HG02885 (cell line): Measurements from ENCODE around the gene MICU1.
"Not testable (repeated sequence)": the region's sequence is repeated elsewhere in the genome, so short reads cannot be mapped to it uniquely, and the experiment has no call there.

Experiments
- ATAC-seq: cut with Tn5 transposase; IDR thresholded peaks from one replicate; pipeline ENCODE4 v1.9.1; 2021; ENCODE audit warnings: mild to moderate bottlenecking; ENCODE audit not compliant: unreplicated experiment, poor library complexity

The MICU1 gene, protein sequence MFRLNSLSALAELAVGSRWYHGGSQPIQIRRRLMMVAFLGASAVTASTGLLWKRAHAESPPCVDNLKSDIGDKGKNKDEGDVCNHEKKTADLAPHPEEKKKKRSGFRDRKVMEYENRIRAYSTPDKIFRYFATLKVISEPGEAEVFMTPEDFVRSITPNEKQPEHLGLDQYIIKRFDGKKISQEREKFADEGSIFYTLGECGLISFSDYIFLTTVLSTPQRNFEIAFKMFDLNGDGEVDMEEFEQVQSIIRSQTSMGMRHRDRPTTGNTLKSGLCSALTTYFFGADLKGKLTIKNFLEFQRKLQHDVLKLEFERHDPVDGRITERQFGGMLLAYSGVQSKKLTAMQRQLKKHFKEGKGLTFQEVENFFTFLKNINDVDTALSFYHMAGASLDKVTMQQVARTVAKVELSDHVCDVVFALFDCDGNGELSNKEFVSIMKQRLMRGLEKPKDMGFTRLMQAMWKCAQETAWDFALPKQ

DNA sequence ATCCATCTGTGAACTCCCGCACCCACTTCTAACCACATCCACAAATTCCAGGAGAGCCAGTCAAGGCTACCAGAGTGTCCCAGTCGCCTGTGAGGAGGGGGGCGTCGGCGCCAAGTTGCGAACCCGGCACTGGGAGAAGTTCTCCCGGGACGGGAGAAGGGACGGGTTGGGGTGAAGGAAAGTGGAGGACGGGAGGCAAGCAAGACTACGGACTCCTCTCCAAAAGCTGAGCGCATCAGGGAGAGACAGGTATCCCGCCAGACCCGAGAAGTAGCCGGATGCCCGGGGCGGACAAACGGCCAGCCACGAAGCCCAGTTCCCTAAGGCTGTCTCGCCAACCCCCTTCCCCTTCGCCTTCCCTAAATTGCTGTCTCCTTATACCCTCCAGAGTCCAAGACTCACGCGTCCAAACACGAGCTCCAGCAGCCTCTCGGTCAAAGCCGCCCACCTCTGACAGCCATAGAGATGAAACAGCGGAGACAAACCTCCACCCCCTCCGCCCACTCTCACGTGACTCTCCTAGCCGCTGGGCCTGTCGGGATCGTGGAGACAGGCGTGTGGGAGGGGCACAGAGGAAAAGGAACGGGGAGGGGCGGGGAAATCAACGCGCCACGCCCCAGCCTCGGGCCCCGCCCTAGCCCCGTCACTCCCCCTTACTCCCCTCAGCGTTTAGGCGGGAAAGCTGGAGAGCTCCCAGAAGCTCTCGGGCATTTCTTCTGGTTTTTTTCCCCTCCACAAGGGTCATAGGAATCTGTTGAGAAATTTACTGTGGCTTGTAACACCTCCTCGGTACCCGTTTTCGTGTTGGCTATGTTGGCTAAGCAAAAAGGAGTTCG, at the start of gene MICU1:
Gene MICU1, minus strand, starts transcription at position 472 of the 836 bp plus-strand sequence. CDS start 59,286 bp downstream, outside the sequence.
- ATAC-seq, result peak; percentile 96

DNA sequence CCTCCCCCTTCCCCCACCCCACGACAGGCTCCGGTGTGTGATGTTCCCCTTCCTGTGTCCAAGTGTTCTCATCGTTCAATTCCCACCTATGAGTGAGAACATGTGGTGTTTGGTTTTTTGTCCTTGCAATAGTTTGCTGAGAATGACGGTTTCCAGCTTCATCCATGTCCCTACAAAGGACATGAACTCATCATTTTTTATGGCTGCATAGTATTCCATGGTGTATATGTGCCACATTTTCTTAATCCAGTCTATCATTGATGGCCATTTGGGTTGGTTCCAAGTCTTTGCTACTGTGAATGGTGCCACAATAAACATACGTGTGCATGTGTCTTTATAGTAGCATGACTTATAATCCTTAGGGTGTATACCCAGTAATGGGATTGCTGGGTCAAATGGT, 48.3 kb upstream of the MICU1 start:
- not testable (repeated sequence) for ATAC-seq

DNA sequence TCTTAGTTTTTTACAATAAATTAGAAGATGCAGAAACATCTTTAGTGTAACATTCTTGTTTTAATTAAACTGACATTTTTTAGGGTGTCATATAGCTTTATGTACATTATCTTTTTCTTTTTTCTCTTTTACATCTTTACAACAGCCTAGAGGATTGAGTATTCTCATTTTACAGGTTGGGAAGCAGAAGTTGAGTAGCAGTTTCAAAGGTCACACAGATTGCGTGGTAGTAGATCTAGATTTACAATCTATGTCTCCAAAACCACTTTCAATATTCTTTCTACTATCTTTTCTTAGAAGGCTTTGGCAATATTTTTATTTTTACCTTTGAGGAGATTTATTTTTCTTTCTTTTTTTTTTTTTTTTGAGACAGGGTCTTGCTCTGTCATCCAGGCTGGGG, 47.4 kb upstream of the MICU1 start:
- ATAC-seq, result no peak

DNA sequence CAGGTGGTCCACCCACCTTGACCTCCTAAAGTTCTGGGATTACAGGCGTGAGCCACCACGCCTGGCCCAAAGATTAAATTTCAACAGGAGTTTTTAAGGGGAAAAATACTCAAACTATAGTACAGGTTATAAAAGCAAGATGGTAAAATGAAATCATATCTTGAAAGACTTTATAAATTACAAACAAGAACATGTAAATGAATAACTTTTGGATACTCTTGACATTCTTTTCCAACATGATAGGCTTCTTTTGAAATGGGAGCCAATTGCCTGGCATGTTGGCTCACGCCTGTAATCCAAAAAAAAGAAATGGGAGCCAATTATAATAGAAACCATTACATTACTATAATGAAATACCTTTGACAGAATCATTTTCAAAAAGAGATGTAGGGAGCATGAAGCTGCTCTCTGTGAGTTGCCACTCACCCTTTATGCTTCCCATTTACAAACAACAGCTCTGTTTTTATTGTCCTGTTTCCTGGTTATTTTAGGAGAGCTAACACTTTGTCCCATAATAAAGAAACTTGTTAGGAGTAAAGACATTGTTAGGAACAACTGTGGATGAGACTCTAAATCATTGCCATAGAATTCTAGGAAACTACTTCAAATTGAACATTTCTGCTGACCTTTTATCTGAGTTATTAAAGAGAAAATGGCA, 41.5 kb upstream of the MICU1 start:
- no peak for ATAC-seq

DNA sequence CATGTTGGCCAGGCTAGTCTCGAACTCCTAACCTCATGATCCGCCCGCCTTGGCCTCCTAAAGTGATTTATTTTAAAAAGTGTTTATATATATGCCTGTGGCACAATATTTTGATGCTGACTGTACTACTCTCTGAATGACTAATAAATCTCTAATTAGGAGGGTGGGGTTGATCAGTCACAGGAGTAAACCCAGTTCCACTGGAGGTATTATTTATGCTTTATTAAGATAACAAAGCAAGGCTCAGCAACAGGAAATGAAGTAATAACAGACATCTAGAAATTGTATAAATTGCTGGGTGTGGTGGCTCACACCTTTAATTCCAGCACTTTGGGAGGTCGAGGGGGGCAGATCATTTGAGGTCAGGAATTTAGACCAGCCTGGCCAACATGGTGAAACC, 40.0 kb upstream of the MICU1 start:
- no peak for ATAC-seq

DNA sequence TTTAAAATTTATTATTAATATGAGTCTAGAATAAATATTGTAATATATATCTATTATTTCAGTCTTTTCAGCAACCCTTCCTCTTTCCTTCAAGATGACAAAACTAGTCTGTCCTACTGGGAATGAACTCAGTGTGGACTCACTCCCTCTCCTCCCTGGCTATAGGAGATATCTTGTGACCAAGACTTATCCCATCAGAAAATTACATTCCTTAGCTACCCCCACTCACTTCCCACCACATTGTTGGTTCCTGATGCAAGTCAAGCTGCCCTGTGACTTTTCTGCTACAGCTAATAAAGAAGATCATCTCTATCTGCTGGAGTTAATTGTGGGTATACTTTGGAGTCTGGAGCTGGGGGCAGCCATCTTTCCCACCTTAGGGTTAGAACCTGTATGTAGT, 38.1 kb upstream of the MICU1 start:
- ATAC-seq, result no peak

DNA sequence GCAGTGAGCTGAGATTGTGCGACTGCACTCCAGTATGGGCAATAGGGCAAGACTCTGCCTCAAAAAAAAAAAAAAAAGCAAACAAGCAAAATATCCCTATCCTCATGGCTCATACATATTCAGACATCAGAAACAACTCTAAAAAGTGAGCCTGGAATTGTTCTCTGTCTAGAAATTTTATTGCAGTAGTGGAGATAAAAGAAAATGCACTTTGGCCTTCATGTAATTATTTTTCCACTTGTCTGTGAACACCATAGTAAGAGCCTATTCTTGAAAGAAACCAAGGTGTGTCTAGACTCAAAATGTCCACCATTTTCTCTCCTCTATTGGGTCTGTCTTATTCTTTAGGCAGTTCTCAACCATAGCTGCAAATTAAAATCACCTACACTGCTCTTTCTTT, 35.6 kb upstream of the MICU1 start:
- ATAC-seq, result no peak

DNA sequence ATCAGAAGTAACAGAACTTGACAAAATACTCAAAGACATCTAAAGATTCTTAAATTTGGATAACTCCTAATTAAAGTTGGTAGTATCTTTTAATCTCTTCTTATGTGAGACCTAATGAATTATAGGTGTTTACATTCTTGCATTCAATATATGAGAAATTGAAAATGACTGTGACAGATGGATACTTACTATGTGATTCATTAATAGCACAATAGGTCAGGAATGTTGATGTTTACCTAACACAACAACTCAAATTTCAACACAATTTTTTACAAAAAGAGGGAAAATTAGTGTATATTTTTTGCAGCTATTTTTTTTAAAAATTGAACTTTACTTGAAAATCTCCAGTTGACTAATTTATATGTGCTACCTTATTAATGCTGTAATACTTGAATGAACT, 34.3 kb upstream of the MICU1 start:
- no peak for ATAC-seq

DNA sequence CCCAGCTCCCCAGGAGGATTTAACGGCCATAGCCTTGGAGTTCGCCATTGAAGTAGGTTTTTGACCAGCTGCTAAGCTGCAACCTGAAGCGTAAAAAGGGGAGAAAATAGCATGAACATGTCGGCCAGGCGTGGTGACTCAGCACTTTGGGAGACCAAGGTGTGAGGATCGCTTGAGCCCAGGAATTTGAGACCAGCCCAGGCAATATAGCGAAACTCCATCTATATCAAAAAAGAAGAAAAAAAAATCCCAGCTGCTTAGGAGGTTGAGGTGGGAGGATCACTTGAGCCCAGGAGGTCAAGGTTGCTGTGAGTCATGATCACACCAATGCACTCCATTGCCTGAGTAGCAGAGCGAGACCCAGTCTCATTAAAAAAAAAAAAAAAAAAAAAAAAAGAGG, 33.8 kb upstream of the MICU1 start:
- no peak for ATAC-seq

DNA sequence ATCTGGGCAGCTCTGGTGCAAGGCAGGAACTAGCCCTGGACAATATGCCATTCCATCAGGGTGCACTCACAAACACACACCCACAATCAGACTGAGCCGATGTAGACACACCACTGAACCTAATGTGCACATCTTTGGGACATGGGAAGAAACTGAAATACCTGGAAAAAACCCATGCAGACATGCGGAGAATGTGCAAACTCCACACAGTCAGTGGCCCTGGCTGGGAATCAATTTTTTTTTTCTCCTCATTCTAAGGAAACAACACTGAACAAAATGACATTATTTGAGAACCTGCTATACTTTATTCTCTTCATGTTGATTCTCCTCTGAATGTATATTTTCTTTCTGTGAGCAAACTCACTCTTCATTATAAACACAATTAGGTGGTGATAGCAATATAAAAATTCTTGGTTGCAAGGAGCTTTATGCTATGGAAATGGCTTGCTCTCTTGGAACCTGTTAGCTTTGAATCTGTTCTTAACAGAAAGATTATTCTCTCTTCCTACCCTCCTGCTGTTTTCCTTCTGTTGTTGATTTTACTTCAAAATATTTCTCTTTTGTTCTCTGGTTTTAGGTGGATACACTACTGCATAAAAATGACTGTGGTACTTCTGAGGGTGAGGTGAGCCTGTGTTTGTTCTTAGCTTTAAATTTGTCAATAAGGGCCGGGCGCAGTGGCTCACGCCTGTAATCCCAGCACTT, 33.0 kb upstream of the MICU1 start:
- ATAC-seq, result no peak

DNA sequence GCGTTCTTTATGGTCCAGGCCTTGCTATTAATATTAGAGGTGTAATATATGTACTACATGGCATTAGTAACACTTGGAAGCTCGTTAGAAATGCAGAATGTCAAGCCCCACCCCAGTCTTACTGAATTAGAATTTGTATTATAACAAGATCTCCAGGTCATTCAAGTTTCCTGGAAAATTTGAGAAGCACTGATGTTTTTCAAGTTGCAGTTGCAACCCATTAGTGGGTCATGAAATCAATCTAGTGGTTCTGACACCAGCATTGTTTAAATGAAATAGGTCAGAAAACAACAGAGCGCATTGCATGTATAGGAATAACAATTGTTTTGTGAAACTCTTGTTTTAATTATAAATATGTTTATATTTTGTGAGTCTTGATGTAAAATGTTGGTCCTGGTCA, 28.8 kb upstream of the MICU1 start:
- no peak for ATAC-seq

DNA sequence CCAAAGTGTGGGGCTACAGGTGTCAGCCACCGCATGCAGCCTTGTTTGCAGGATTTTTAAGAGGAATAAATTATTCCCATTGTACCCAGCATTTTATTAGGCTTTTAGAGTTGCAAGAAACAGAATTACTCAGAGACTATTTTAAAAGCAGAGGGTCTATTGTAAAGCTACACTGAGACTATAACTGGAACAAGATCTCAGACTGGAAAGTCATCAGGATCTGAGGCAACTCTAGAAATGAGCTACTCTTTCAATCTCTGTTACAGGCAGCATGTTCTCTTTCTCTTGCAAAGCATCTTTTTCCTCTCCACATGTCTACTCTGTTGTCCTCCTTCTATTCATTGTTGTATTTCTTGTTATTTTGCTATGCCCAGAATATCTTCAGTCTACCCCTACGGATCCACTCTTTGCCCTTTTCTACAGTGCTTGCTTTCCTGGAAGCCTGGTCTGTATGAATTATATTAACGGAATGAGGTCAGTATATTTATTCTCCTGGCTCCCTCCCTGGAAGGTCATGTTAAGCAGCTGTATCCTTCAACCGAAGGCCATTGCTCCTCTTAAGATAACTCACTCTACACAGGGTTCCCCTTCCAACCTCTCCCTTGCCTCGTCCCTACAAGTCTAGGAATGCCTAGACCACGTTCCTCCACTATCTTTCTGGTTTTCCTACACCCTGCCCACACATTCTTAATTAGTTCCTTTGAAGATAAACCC, 27.7 kb upstream of the MICU1 start:
- ATAC-seq, result no peak

DNA sequence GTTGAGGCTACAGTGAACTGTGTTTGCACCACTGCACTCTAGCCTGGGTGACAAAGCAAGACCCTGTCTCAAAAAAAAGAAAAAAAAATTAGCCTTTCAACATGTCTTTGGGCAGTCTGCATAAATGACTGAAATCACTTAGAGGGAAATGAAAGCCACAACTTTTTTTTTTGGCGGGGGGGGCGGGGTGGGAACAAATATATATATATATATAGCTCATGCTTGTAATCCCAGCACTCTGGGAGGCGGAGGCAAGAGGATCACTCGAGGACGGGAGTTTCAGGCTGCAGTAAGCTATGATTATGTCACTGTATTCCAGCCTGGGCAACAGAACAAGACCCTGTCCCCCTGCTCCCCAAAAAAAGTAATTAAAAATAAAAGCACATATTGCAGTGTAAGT, 23.4 kb upstream of the MICU1 start:
- ATAC-seq, result no peak

DNA sequence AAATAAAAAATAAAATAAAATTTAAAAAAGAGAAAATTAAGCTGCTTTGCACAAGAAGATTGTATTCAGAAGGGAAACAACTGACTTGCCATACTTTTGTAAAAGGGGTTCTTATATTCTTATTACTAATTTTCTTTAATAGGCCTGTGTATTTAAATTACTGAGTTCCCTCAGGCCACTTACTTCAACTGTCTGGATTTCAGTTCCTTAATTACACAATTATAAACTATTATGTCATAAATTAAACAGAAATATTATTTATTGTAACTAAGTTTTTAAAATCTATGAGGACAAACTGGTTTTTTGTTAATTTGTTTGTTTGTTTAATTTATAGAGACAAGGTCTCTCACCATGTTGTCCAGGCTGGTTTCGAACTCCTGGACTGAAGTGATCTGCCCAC, 22.4 kb upstream of the MICU1 start:
- ATAC-seq, result no peak

DNA sequence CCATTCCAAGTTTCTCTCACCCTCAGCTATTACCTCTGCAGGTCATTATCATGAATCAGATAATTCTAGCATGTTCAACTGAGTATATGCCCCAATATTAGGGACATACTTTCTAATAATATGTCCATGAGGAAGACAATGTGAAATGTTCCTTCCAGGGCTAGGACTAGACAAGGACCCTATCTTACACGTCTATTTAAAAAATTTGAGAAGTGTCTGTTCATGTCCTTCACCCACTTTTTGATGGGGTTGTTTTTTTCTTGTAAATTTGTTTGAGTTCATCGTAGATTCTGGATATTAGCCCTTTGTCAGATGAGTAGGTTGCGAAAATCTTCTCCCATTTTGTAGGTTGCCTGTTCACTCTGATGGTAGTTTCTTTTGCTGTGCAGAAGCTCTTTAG, 21.1 kb upstream of the MICU1 start:
- not testable (repeated sequence) for ATAC-seq

DNA sequence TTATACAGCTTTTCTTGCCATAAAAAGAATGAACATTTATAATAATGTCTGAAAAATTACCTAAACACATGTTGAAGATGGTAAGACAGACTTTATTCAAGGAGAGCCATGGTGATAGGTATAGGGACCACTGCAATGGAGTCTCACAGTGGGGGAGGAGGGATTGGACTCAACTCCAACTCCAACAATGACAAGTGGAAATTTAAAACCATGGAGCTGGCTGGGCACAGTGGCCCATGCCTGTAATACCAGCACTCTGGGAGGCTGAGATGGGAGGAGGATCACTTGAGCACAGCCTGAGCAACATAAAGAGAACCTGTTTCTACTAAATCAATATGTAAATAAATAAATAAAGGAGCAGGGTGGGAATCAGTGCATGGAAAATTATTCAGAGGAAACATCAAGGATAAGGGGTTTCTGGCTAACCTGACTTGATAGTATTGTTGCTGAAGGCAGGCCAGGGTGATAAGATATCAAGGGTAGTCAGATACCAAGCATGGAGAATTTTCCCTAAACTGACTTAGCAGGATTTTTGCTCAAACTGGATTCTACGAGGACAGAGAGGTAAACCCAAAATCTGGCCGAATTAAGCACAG, 19.5 kb upstream of the MICU1 start:
- ATAC-seq, result no peak

DNA sequence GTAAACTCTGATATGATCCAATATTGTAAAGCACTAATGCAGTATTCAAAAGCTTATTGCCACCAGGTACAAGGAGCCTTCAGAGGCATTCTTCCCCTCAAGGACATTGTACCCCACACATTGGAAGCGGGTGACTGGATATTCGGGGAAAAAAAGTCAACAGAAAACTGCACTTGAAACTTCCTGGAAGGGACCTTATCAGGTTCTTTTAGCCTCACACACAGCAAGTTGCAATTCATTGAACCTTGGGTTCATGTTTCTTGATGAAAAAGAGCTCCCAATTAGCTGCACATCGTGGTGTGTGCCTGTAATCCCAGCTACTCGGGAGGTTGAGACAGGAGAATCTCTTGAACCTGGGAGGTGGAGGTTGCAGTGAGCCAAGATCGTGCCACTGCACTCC, 16.4 kb upstream of the MICU1 start:
- ATAC-seq, result no peak

DNA sequence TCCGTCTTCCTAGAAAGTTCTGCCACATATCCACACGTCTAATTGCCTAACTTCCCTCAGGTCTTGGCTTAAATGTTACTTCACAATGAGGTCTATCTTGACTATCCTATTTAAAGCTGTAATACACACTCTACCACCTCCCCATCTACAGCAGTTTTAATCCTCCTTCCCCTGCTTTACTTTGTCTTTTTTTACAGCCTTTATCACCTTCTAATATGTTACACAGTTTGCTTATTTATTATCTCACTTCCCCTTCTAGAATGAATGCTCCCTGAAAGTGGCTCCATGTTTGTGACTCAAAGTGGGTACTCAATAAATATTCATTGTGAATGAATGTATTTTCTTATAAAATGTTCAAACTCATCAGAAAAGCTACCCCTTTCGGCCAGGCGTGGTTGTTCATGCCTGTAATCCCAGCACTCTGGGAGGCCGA, 13.6 kb upstream of the MICU1 start:
- ATAC-seq, result no peak
